ENCODE data around the gene CDH4. TPM values are rescaled to one million over a fixed set of nuclear protein-coding genes. Genes with fewer than 3 reads are reported as not detected.

Gene CDH4
- total RNA-seq, 1 donor = 0.18 TPM

DNA sequence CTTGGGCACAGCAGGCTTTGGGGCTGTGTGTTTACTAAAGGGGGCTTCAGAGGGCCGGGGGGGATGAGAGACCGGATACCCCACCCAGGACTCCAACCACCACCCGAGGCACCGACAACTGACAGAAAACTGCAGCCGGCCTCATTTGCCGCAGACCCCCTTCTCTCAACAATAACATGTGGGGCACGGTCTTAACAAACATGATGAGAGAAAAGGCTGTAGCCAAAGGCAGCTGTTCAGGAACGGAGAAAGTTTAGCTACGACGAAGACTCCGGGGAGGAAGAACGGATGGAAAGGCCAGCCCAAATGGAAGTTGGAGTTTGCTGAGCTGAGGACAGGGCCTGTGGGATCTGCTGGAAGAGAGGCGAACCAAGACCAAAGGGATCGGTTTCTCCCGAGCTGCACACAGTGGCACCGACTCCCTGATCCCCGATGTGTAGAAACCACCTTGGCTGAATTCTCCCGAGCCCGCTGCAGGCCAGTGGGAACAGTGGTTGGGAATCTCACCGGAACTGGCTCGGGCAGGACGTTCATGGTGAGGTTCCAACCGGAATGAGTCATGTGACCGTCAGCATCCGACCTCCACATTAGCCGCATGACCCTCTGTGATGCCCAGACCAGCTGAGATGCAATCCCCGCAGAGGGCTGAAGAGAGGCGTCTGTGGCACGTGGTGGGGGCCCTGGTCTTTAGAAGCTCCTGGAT, 454.3 kb downstream of the CDH4 start:
- no peak for DNase-seq (ENCODE audit: low read depth)
- TF ChIP-seq, protein P1, sequence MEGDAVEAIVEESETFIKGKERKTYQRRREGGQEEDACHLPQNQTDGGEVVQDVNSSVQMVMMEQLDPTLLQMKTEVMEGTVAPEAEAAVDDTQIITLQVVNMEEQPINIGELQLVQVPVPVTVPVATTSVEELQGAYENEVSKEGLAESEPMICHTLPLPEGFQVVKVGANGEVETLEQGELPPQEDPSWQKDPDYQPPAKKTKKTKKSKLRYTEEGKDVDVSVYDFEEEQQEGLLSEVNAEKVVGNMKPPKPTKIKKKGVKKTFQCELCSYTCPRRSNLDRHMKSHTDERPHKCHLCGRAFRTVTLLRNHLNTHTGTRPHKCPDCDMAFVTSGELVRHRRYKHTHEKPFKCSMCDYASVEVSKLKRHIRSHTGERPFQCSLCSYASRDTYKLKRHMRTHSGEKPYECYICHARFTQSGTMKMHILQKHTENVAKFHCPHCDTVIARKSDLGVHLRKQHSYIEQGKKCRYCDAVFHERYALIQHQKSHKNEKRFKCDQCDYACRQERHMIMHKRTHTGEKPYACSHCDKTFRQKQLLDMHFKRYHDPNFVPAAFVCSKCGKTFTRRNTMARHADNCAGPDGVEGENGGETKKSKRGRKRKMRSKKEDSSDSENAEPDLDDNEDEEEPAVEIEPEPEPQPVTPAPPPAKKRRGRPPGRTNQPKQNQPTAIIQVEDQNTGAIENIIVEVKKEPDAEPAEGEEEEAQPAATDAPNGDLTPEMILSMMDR (IDR thresholded peaks at IDR 0.05; ENCODE audit: insufficient read depth, low read length) = no peak
- H3K4me3 ChIP-seq (ENCODE audit: low read depth, low read length) = no peak overlapping the region

DNA sequence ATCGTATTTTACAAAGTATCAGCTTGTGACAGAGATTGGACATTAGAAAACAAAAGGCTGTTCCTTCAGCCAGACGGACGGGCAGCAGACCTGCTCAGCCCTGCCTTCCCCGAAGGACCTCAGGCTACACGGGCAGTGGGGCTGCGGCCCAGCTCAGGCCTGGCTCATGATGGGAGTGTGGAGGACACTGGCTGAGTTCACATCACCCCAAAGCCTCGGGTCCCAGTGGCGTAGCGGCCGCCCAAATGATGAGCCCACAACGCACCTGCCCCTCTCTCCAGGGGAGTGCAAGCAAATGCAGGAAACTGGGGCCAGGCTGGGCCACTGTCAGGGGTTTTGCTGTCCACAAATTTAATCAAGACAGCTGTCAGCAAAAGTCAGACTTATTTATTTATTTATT, 456.8 kb downstream of the CDH4 start:
- no peak for DNase-seq (ENCODE audit: low read depth)
- TF ChIP-seq, protein P1 (IDR thresholded peaks at IDR 0.05; ENCODE audit: insufficient read depth, low read length) = no peak
- no peak overlapping the region for H3K4me3 ChIP-seq (ENCODE audit: low read depth, low read length)

DNA sequence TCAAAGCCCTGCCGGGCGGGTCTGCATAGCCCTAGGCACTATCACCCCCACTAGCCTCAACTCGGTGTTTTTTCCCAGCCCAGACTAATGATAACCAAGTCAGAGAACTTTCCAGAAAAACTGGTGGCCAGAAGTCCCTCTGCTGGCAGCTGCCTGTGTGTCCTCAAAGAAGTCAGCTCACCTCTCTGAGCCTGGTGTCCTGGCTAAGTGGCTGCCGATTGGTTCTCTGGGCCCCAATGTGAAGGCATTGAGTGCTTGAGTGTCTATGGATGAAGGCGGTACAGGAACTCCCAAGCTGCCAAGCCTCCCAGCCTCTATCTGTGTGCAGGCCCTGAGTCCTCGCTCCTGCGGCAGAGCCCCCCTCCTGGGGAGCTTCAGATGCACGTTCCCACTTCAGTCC, 458.0 kb downstream of the CDH4 start:
- no peak overlapping the region for H3K4me3 ChIP-seq (ENCODE audit: low read depth, low read length)
- TF ChIP-seq, protein P1 (IDR thresholded peaks at IDR 0.05; ENCODE audit: insufficient read depth, low read length) = no peak
- DNase-seq (ENCODE audit: low read depth) = no peak

DNA sequence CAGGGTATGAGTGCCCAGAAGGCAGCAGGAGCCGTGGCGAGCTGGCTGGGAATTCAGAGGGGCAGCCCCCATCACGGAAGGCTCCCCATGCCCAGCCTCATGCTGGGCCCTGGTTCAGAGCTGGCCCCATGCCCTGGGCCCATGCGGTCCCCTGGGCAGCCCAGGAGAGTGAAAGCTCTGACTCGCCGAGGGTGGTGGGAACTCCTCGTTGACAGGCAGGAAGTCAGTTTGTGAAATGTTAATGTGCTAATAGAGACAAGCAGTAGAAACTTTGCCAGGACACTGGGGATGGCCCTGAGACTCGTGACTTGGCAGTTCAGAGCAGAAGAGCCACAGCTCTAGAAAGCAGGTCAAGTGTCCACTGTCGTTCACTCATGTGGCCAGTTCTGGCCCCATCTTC, 460.6 kb downstream of the CDH4 start:
- DNase-seq (ENCODE audit: low read depth) = no peak
- TF ChIP-seq, protein P1 (IDR thresholded peaks at IDR 0.05; ENCODE audit: insufficient read depth, low read length) = no peak
- no peak overlapping the region for H3K4me3 ChIP-seq (ENCODE audit: low read depth, low read length)

DNA sequence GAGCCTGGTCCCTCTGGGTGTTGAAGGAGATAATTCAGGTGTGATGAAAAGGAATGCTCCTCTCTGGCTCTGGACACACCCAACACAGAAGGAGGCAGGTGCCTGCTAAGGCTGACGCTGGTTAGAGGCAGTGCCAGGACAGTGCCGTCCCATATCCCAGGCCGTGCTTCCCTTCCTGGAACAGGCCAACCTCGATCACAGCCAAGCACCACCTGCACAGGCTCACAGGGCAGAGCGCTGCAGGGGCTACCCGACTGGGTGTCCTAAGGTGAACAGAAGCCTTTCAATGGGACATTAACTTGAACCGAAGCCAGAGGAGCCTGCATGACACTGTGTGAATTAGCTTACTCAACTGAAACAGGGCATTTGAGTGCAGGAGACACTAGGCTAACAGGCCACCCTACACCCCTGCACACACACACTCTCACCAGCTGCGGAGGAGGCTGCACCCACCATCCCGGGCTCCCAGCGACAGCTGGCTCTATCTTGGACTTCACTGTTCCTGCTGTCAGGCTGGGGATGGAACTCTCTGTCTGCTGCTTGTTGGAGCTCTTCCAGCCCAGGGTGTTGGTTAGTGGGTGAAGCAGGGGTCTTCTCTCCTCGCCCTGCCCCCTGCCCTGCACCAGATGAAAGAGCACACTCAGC, 466.4 kb downstream of the CDH4 start:
- TF ChIP-seq, protein P1 (IDR thresholded peaks at IDR 0.05; ENCODE audit: insufficient read depth, low read length) = no peak
- no peak for DNase-seq (ENCODE audit: low read depth)
- H3K4me3 ChIP-seq (ENCODE audit: low read depth, low read length) = no peak overlapping the region

DNA sequence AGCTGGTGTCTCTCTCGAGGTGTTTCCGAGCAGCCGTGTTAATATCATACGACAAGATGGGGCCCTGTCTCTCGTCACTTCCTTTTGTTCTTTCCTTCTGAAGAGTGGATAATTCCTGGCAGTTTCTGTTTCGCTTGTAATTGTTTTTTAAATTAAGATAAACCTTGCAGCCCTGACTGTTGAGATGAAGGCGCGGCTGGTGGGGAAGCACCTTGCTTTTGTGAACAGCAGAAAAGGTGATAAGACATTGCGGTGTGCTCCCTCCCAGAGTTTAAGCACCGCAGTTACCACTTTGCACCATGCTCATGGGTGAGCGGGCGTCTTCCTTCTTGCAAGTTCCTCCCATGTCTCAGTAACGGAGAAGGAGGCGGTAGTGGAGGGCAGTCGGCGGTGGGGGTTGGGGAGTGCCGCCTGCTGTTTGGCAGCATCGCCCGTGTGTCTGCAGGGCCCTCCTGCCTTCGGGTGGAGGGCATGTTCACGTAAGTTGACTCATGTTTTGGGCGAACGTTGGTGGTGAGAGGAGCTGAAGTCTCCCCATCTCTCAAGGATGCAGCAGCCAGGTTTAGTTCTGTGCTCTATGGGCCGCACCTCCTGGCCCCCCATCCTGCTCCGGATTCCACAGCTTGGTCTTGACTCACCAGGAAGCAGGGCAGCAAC, 467.8 kb downstream of the CDH4 start:
- TF ChIP-seq, protein P1 (IDR thresholded peaks at IDR 0.05; ENCODE audit: insufficient read depth, low read length) = no peak
- no peak overlapping the region for H3K4me3 ChIP-seq (ENCODE audit: low read depth, low read length)

More for the DNA sequence above, 467.8 kb downstream of the CDH4 start:
- DNase-seq (ENCODE audit: low read depth) = no peak
